Fibroblast of lung (primary cell): Measurements from ENCODE around the gene ZNRD2. TPM values are rescaled to one million over a fixed set of nuclear protein-coding genes. Genes with fewer than 3 reads are reported as not detected.

ENCODE experiments used
- DNase-seq, 2 donors: peaks; one replicate each; pipeline versions ENCODE4 v3.0.0 to v3.0.0-alpha.2; 2010; ENCODE audit warnings: low read depth in 2 of 2
- H2AFZ ChIP-seq: 2 replicates; pipeline ENCODE4 v1.5.1; 2012; ENCODE audit warnings: low read length, control low read depth, inconsistent platforms
- H3K27ac ChIP-seq: 2 replicates; pipeline ENCODE4 v1.5.1; 2011; ENCODE audit warnings: low read length, control low read depth; ENCODE audit not compliant: insufficient read depth
- H3K27me3 ChIP-seq: 2 replicates; pipeline ENCODE4 v1.5.1; 2011; ENCODE audit warnings: mild to moderate bottlenecking, low read length; ENCODE audit not compliant: control insufficient read depth, insufficient read depth
- H3K36me3 ChIP-seq: 2 replicates; pipeline ENCODE4 v1.5.1; 2011; ENCODE audit warnings: low read length; ENCODE audit not compliant: control insufficient read depth, insufficient read depth
- H3K4me1 ChIP-seq: 2 replicates; pipeline ENCODE4 v1.5.1; 2011; ENCODE audit warnings: low read length; ENCODE audit not compliant: control insufficient read depth, insufficient read depth; ENCODE audit errors: extremely low read depth
- H3K4me2 ChIP-seq: 2 replicates; pipeline ENCODE4 v1.5.1; 2011; ENCODE audit warnings: low read length, control low read depth; ENCODE audit not compliant: insufficient read depth; ENCODE audit errors: extremely low read depth
- H3K4me3 ChIP-seq, 4 experiments: fragments of 200-600 bp in 1 of 4; sonication (generic) in 1 of 4; replicated peaks in 1 of 4; 2 replicates each; pipeline ENCODE4 v1.5.1; 2011 to 2016; ENCODE audit warnings: low read length in 4 of 4, low read depth in 3 of 4, mild to moderate bottlenecking in 3 of 4, control low read depth in 2 of 4, inconsistent platforms in 1 of 4, mixed read lengths in 1 of 4; ENCODE audit not compliant: insufficient read depth in 1 of 4; ENCODE audit errors: control extremely low read depth in 1 of 4
- H3K79me2 ChIP-seq: 2 replicates; pipeline ENCODE4 v1.5.1; 2012; ENCODE audit warnings: mild to moderate bottlenecking, low read length, inconsistent platforms; ENCODE audit not compliant: control insufficient read depth, insufficient read depth
- H3K9ac ChIP-seq: 2 replicates; pipeline ENCODE4 v1.5.1; 2011; ENCODE audit warnings: mild to moderate bottlenecking, low read length, control low read depth; ENCODE audit not compliant: insufficient read depth
- H3K9me3 ChIP-seq: 2 replicates; pipeline ENCODE4 v1.5.1; 2012; ENCODE audit warnings: low read depth, low read length; ENCODE audit not compliant: control insufficient read depth, insufficient read depth
- H4K20me1 ChIP-seq: 2 replicates; pipeline ENCODE4 v1.5.1; 2011; ENCODE audit warnings: low read length; ENCODE audit not compliant: control insufficient read depth, insufficient read depth; ENCODE audit errors: extremely low read depth
- CTCF ChIP-seq, 2 donors: IDR thresholded peaks in 1 of 2; conservative IDR thresholded peaks in 1 of 2; 1 replicate in 1 of 2; 2 replicates in 1 of 2; pipeline ENCODE4 v1.5.1; 2011 to 2012; ENCODE audit warnings: low read length in 2 of 2, control low read depth in 1 of 2, inconsistent platforms in 1 of 2, low read depth in 1 of 2, mild to moderate bottlenecking in 1 of 2
- EZH2 ChIP-seq: IDR thresholded peaks from 2 replicates; pipeline ENCODE4 v1.5.1; 2012; ENCODE audit warnings: low read length, control low read depth, mild to moderate bottlenecking; ENCODE audit errors: missing control alignments
- polyA plus RNA-seq, 2 donors: library from polyadenylated mRNA; depleted of rRNA in 1 of 2; stranded (reverse) in 1 of 2; unstranded in 1 of 2; fragments of >200 nt; gene quantifications; 2 replicates each; pipeline ENCODE4 v1.2.1, GENCODE V29; 2011 to 2012; ENCODE audit warnings: missing spikeins in 1 of 2
- total RNA-seq: library from RNA; depleted of rRNA; stranded (reverse); fragments of >200 nt; gene quantifications from 2 replicates; pipeline ENCODE4 v1.2.1, GENCODE V29; 2014

The ZNRD2 gene
- total and polyA plus RNA-seq, 2 donors (not counting 1 experiment from before 2014, with no cell fraction given), result 20.8 to 25.8 TPM

DNA sequence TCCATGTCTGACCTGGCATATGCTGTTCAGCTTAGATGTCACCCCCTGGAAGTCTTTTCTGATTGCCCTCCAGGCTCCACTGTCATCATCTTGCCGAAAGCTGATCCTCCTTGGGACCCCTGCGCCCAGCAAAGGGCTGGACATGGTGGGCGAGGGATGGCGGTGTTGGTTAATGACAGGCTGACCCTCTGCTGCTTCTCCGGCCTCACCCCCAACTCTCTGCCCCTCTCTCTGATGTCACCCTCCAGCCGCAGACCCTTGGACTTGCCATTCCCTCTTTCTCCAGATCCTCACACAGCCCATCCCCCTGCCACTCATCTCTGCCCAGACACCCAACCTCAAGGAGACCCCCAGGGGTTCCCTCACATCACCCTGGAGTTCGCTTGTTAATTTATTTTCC lies 7.9 kb downstream of the ZNRD2 start:
- DNase-seq, result no peak
- Histone ChIP-seq H3K36me3 (peaks cover 24% of the 10 kb centered on the region), H3K4me2 (no peak overlapping the region), H3K27ac (no peak overlapping the region), H3K4me3 (peak overlapping the region in 1 of 4 experiments; percentile 65), H4K20me1 (no peaks in the 10 kb centered on the region), H3K9ac (no peak overlapping the region), H3K79me2 (peaks cover 17% of the 10 kb centered on the region), H3K9me3 (no peaks in the 10 kb centered on the region), H3K4me1 (peaks cover 32% of the 10 kb centered on the region), H2AFZ (no peak overlapping the region), H3K27me3 (no peaks in the 10 kb centered on the region)
- TF ChIP-seq CTCF (conservative IDR thresholded peaks at IDR 0.05 in 1 of 2, IDR thresholded peaks at IDR 0.05 in 1 of 2; ENCODE audit: low read depth in 1 of 2, low read length in 2 of 2), result no peak
- no peak for TF ChIP-seq EZH2

DNA sequence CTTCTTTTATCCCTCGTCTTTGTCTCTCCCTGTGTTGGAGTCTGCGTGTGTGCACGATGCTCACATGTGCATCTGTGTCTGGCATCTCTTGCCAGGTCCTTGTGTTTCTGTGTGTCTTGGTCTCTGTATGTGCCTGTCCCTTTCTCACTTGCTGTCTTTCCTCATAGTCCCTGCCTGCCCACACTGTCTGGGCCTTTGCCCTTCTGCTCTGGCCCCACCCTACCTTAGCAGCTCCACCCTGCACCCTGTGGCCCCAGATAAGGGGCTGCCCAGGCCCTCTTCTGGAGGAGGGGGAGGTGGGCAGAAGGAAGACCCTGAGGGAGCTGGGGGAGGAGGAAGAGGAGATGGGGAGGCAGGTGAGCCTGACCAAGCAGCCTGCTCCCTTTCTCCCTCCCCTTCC lies 8.4 kb downstream of the ZNRD2 start:
- Histone ChIP-seq H2AFZ (no peak overlapping the region), H3K79me2 (peaks cover 12% of the 10 kb centered on the region), H3K4me2 (no peak overlapping the region), H3K27me3 (no peaks in the 10 kb centered on the region), H3K9me3 (no peaks in the 10 kb centered on the region), H3K27ac (no peak overlapping the region), H3K4me1 (peaks cover 27% of the 10 kb centered on the region), H3K36me3 (peaks cover 24% of the 10 kb centered on the region), H4K20me1 (no peaks in the 10 kb centered on the region), H3K4me3 (no peak overlapping the region), H3K9ac (no peak overlapping the region)
- no peak for DNase-seq
- no peak for TF ChIP-seq EZH2
- TF ChIP-seq CTCF (conservative IDR thresholded peaks at IDR 0.05 in 1 of 2, IDR thresholded peaks at IDR 0.05 in 1 of 2; ENCODE audit: low read depth in 1 of 2, low read length in 2 of 2), result no peak

DNA sequence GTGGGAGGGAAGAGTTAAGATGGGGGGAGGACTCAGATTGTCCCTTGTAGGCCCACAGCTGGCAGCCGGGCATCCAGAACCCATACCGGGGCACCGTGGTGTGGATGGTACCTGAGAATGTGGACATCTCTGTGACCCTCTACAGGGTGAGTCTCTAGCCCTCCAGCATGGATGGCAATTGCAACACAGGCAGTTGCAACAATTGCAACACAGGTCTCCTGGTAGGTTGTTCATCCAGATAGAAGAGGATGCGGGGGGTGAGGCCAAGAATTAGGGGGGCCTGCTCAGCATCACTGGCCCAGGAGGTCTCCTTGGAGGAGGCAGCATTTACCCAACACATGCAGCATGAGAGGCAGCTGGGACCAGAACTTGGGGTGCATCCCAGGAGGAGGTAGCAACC lies 9.0 kb downstream of the ZNRD2 start:
- no peaks in the 10 kb centered on the region for H4K20me1 ChIP-seq
- H3K36me3 ChIP-seq, result peaks cover 26% of the 10 kb centered on the region
- no peak overlapping the region for H2AFZ ChIP-seq
- H3K9me3 ChIP-seq, result no peaks in the 10 kb centered on the region
- no peaks in the 10 kb centered on the region for H3K27me3 ChIP-seq
- no peak overlapping the region for H3K4me2 ChIP-seq
- no peak overlapping the region for H3K4me3 ChIP-seq
- DNase-seq, result no peak
- H3K4me1 ChIP-seq, result peaks cover 24% of the 10 kb centered on the region
- peaks cover 12% of the 10 kb centered on the region for H3K79me2 ChIP-seq
- H3K27ac ChIP-seq, result no peak overlapping the region
- TF ChIP-seq CTCF (conservative IDR thresholded peaks at IDR 0.05 in 1 of 2, IDR thresholded peaks at IDR 0.05 in 1 of 2; ENCODE audit: low read depth in 1 of 2, low read length in 2 of 2) (no peak), EZH2 (no peak)
- no peak overlapping the region for H3K9ac ChIP-seq
